ENCODE data around the gene FSTL3.
"Not testable (repeated sequence)": the region's sequence is repeated elsewhere in the genome, so short reads cannot be mapped to it uniquely, and the experiment has no call there.

The FSTL3 gene

GRCh38 chr19:711254-711653, 35.1 kb downstream of the FSTL3 start:
- DNase-seq = no peak

GRCh38 chr19:715347-715746, 39.2 kb downstream of the FSTL3 start:
- no peak for DNase-seq

- DNase-seq = no peak
Measured at GRCh38 chr19:718251-718951, 42.2 kb downstream of the FSTL3 start.

GRCh38 chr19:718991-719512, 42.9 kb downstream of the FSTL3 start:
- DNase-seq = no peak

- DNase-seq = no peak
Measured at GRCh38 chr19:719636-720344, 43.6 kb downstream of the FSTL3 start.

- DNase-seq = no peak
Measured at GRCh38 chr19:720345-721160, 44.4 kb downstream of the FSTL3 start.

- DNase-seq = peak; percentile 23
Measured at GRCh38 chr19:722553-723101, 46.4 kb downstream of the FSTL3 start.

- no peak for DNase-seq
Measured at GRCh38 chr19:723247-723646, 47.1 kb downstream of the FSTL3 start.

GRCh38 chr19:723714-724113, 47.5 kb downstream of the FSTL3 start:
- no peak for DNase-seq

- DNase-seq = no peak
Measured at GRCh38 chr19:725461-726089, 49.4 kb downstream of the FSTL3 start.

GRCh38 chr19:726993-727956, 51.1 kb downstream of the FSTL3 start:
- DNase-seq = no peak

GRCh38 chr19:728011-728410, 51.8 kb downstream of the FSTL3 start:
- no peak for DNase-seq

GRCh38 chr19:729564-729963, 53.4 kb downstream of the FSTL3 start:
- not testable (repeated sequence) for DNase-seq

- DNase-seq = no peak
Measured at GRCh38 chr19:729965-730668, 53.9 kb downstream of the FSTL3 start.

- no peak for DNase-seq
Measured at GRCh38 chr19:731000-731399, 54.8 kb downstream of the FSTL3 start.

GRCh38 chr19:732148-733069, 56.2 kb downstream of the FSTL3 start:
- no peak for DNase-seq
